ENCODE results near the gene LTC4S. TPM values are rescaled to one million over a fixed set of nuclear protein-coding genes. Genes with fewer than 3 reads are reported as not detected.
"Not testable (repeated sequence)": the region's sequence is repeated elsewhere in the genome, so short reads cannot be mapped to it uniquely, and the experiment has no call there.

Gene LTC4S
- total RNA-seq, 4 donors from 2014 or later: 7.5 to 8.8 (median 8.2) TPM; not detected in 1

DNA sequence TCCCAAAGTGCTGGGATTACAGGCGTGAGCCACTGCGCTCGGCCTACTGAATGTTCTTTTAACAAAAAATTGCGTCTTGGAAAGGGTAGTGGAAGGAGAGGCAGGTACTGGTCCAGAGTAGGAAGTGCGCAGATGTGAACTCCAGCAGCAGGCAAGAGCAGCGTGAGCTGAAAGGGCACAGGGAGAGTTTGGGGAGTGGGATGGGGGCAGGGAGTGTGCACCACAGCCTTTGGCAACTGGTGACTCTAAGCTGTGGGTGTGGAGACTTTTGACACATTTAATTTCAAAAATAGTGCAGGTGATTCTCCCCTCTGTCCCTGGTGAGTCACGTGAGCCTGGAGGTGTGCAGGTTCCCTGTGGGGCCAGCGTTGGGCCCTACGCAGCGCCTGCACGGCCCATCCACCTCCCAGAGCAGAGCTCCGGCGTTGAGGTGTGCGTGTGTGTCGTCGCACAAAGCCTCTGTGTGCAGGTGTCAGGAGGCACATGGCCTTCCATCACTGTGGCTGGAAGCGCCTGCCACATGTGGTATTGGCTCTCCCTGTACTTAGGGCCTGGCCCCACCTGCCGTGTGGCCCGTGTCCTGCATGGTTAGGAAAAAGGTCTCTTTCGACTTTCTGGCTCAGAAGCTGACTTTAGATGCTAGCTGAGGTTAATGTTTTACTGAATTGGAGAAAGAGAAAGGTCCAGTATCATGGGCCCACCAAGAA is 38.4 kb downstream of the LTC4S start:
- Histone ChIP-seq H3K36me3 (peaks cover 0 to 98% of the 10 kb centered on the region in 2 donors), H3K9me3 (no peaks in the 10 kb centered on the region), H3K4me3 (no peak overlapping the region), H3K27ac (peak overlapping the region in 1 of 4 donors; percentile 14), H3K4me1 (peaks cover 0 to 79% (median 3%) of the 10 kb centered on the region in 3 donors), H3K27me3 (no peaks in the 10 kb centered on the region)
- no peak for ATAC-seq
- WGBS, 2 donors (ENCODE audit: low coverage in 1 of 2): 87 to 100% methylated on average over 1 to 11 of the region's 20 CpGs
- TF ChIP-seq POLR2AphosphoS5 (IDR thresholded peaks at IDR 0.05) (no peak), POLR2A (IDR thresholded peaks at IDR 0.05) (no peak), EP300 (IDR thresholded peaks at IDR 0.05) (no peak)
- TF ChIP-seq, protein P1, sequence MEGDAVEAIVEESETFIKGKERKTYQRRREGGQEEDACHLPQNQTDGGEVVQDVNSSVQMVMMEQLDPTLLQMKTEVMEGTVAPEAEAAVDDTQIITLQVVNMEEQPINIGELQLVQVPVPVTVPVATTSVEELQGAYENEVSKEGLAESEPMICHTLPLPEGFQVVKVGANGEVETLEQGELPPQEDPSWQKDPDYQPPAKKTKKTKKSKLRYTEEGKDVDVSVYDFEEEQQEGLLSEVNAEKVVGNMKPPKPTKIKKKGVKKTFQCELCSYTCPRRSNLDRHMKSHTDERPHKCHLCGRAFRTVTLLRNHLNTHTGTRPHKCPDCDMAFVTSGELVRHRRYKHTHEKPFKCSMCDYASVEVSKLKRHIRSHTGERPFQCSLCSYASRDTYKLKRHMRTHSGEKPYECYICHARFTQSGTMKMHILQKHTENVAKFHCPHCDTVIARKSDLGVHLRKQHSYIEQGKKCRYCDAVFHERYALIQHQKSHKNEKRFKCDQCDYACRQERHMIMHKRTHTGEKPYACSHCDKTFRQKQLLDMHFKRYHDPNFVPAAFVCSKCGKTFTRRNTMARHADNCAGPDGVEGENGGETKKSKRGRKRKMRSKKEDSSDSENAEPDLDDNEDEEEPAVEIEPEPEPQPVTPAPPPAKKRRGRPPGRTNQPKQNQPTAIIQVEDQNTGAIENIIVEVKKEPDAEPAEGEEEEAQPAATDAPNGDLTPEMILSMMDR (IDR thresholded peaks at IDR 0.05): no peak

GRCh38 chr5:179833056-179833708 is 39.4 kb downstream of the LTC4S start:
- Histone ChIP-seq H3K4me3 (no peak overlapping the region), H3K9me3 (no peaks in the 10 kb centered on the region), H3K27me3 (no peaks in the 10 kb centered on the region), H3K36me3 (peaks cover 0 to 98% of the 10 kb centered on the region in 2 donors), H3K27ac (peak overlapping the region in 1 of 4 donors; percentile 9), H3K4me1 (peaks cover 0 to 69% (median 3%) of the 10 kb centered on the region in 3 donors)
- WGBS, 2 donors (ENCODE audit: low coverage in 1 of 2): 60 to 92% methylated on average over 1 to 2 of the region's 23 CpGs
- TF ChIP-seq POLR2AphosphoS5 (IDR thresholded peaks at IDR 0.05): peak; percentile 15
- no peak for TF ChIP-seq POLR2A (IDR thresholded peaks at IDR 0.05)
- TF ChIP-seq, protein P1 (IDR thresholded peaks at IDR 0.05): no peak
- ATAC-seq: no peak

- H3K36me3 ChIP-seq: peaks cover 0 to 98% of the 10 kb centered on the region in 2 donors
- ATAC-seq: no peak
- TF ChIP-seq POLR2A (IDR thresholded peaks at IDR 0.05): no peak
- no peak for TF ChIP-seq POLR2AphosphoS5 (IDR thresholded peaks at IDR 0.05)
- TF ChIP-seq EP300 (IDR thresholded peaks at IDR 0.05): no peak
- TF ChIP-seq, protein P1 (IDR thresholded peaks at IDR 0.05): no peak
- no peaks in the 10 kb centered on the region for H3K9me3 ChIP-seq
- no peaks in the 10 kb centered on the region for H3K27me3 ChIP-seq
- peak overlapping the region in 1 of 4 donors; percentile 9 for H3K27ac ChIP-seq
- H3K4me1 ChIP-seq: peaks cover 0 to 64% (median 3%) of the 10 kb centered on the region in 3 donors
- H3K4me3 ChIP-seq: no peak overlapping the region
- 95 to 100% methylated on average over 1 to 2 of the region's 3 CpGs for WGBS, 2 donors (ENCODE audit: low coverage in 1 of 2)
These were observed 39.9 kb downstream of the LTC4S start for GRCh38 chr5:179833709-179834070.

DNA sequence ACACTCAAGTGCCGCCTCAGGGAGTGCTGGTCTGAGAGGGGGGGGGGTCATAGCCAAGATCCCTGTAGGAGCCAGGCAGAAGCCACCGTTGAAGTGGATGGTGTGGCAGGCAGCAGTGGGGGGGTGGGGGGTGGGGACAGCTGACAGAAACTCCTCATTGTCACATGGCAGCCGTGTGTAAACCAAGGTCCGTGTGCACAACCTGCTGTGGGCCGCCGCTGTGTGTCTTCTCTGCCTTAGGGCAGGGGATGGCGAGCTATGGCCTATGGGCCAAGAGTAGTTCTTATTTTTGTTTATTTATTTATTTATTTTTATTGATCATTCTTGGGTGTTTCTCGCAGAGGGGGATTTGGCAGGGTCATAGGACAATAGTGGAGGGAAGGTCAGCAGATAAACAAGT is 40.3 kb downstream of the LTC4S start:
- 100% methylated on average over 3 of the region's 8 CpGs; no CpG with 5 or more reads in 1 of the 2 donors for WGBS, 2 donors (ENCODE audit: low coverage in 1 of 2)
- peaks cover 0 to 98% of the 10 kb centered on the region in 2 donors for H3K36me3 ChIP-seq
- no peak for ATAC-seq

GRCh38 chr5:179834871-179835270 is 41.1 kb downstream of the LTC4S start:
- not testable (repeated sequence) for ATAC-seq, H3K27me3 ChIP-seq, H3K9me3 ChIP-seq, H3K4me3 ChIP-seq, H3K27ac ChIP-seq
- Histone ChIP-seq H3K4me1 (peaks cover 0 to 53% (median 3%) of the 10 kb centered on the region in 3 donors), H3K36me3 (peaks cover 0 to 98% of the 10 kb centered on the region in 2 donors)
- no CpG with 5 or more reads among the region's 28 CpGs for WGBS, 2 donors (ENCODE audit: low coverage in 1 of 2)

More for the DNA sequence above, 40.3 kb downstream of the LTC4S start:
- Histone ChIP-seq H3K9me3 (no peaks in the 10 kb centered on the region), H3K4me1 (peaks cover 0 to 60% (median 3%) of the 10 kb centered on the region in 3 donors), H3K4me3 (no peak overlapping the region), H3K27me3 (no peaks in the 10 kb centered on the region), H3K27ac (peak overlapping the region in 1 of 4 donors; percentile 9)
- TF ChIP-seq EP300 (IDR thresholded peaks at IDR 0.05) (no peak), POLR2AphosphoS5 (IDR thresholded peaks at IDR 0.05) (no peak), POLR2A (IDR thresholded peaks at IDR 0.05) (no peak)
- TF ChIP-seq, protein P1 (IDR thresholded peaks at IDR 0.05): no peak
